HG03025 (cell line): Measurements from ENCODE around the gene RDH5.
A peak's percentile ranks its signal among the peaks of the same experiment; 100 is the strongest.

Experiments used
- ATAC-seq: cut with Tn5 transposase; IDR thresholded peaks from one replicate; pipeline ENCODE4 v1.9.1; 2021; ENCODE audit warnings: mild to moderate bottlenecking, moderate library complexity; ENCODE audit not compliant: unreplicated experiment, low FRiP score

RDH5 gene

GRCh38 chr12:55711786-55712553 lies 8.2 kb upstream of the RDH5 start:
- ATAC-seq = no peak

GRCh38 chr12:55712700-55713415 lies 7.3 kb upstream of the RDH5 start:
- ATAC-seq = no peak

GRCh38 chr12:55713721-55714120 lies 6.5 kb upstream of the RDH5 start:
- ATAC-seq = no peak

- ATAC-seq = no peak
Observed at GRCh38 chr12:55715169-55715764, 4.9 kb upstream of the RDH5 start.

GRCh38 chr12:55715833-55716581 lies 4.2 kb upstream of the RDH5 start, which contains the start of gene BLOC1S1:
Gene BLOC1S1 (plus strand): TSS chr12:55716046. CDS start chr12:55716052, 6 bp downstream.
- ATAC-seq = peak; percentile 92

- no peak for ATAC-seq
Observed at GRCh38 chr12:55716582-55716957, 3.6 kb upstream of the RDH5 start.

- ATAC-seq = no peak
Observed at GRCh38 chr12:55717011-55718007, 2.9 kb upstream of the RDH5 start.

- no peak for ATAC-seq
Observed at GRCh38 chr12:55718015-55718414, 2.2 kb upstream of the RDH5 start.

- ATAC-seq = no peak
Observed at GRCh38 chr12:55718624-55719275, 1.4 kb upstream of the RDH5 start.

- no peak for ATAC-seq
Observed at GRCh38 chr12:55719371-55719770, 822 bp upstream of the RDH5 start.

- ATAC-seq = no peak
Observed at GRCh38 chr12:55720894-55721444, 776 bp downstream of the RDH5 start.

GRCh38 chr12:55721601-55722213 lies 1.5 kb downstream of the RDH5 start:
- no peak for ATAC-seq

- ATAC-seq = no peak
Observed at GRCh38 chr12:55722948-55723347, 2.8 kb downstream of the RDH5 start.

- ATAC-seq = no peak
Observed at GRCh38 chr12:55723516-55724225, 3.5 kb downstream of the RDH5 start.

GRCh38 chr12:55724226-55724939 lies 4.2 kb downstream of the RDH5 start:
- no peak for ATAC-seq

- ATAC-seq = no peak
Observed at GRCh38 chr12:55724940-55725309, 4.7 kb downstream of the RDH5 start.

- no peak for ATAC-seq
Observed at GRCh38 chr12:55725556-55725955, 5.4 kb downstream of the RDH5 start.
